Osteocyte (in vitro differentiated cells): ENCODE data around the gene PHF21A. TPM values are rescaled to one million over a fixed set of nuclear protein-coding genes. Genes with fewer than 3 reads are reported as not detected.
A peak's percentile ranks its signal among the peaks of the same experiment; 100 is the strongest.

Experiments
- DNase-seq: peaks from one replicate; pipeline ENCODE4 v3.0.0; 2021; ENCODE audit warnings: mixed read lengths; ENCODE audit not compliant: unreplicated experiment; ENCODE audit errors: extremely low spot score
- H3K27ac Mint-ChIP-seq: one replicate; pipeline ENCODE4 v1.8.0; 2021; ENCODE audit warnings: mild to moderate bottlenecking, mixed read lengths; ENCODE audit not compliant: unreplicated experiment
- H3K27me3 Mint-ChIP-seq: one replicate; pipeline ENCODE4 v1.8.0; 2021; ENCODE audit warnings: mixed read lengths; ENCODE audit not compliant: unreplicated experiment
- H3K36me3 Mint-ChIP-seq: one replicate; pipeline ENCODE4 v1.8.0; 2021; ENCODE audit warnings: mixed read lengths; ENCODE audit not compliant: unreplicated experiment
- H3K4me1 Mint-ChIP-seq: one replicate; pipeline ENCODE4 v1.8.0; 2021; ENCODE audit warnings: mixed read lengths; ENCODE audit not compliant: unreplicated experiment
- H3K4me3 Mint-ChIP-seq: one replicate; pipeline ENCODE4 v1.8.0; 2021; ENCODE audit warnings: mild to moderate bottlenecking, moderate library complexity, mixed read lengths; ENCODE audit not compliant: unreplicated experiment
- H3K9me3 Mint-ChIP-seq: one replicate; pipeline ENCODE4 v1.8.0; 2021; ENCODE audit warnings: mixed read lengths; ENCODE audit not compliant: unreplicated experiment
- total RNA-seq: library from RNA; stranded (reverse); gene quantifications from 2 replicates; pipeline ENCODE4 v1.2.1, GENCODE V29; 2021
- TF ChIP-seq, protein P1 (sequence below): fragments of 200-600 bp; sonication (generic); IDR thresholded peaks from 2 replicates; pipeline ENCODE4 v1.5.0; 2021; ENCODE audit warnings: antibody characterized with exemption, mild to moderate bottlenecking, moderate library complexity

PHF21A gene
- total RNA-seq, 1 donor from 2014 or later = 40.8 TPM

DNA sequence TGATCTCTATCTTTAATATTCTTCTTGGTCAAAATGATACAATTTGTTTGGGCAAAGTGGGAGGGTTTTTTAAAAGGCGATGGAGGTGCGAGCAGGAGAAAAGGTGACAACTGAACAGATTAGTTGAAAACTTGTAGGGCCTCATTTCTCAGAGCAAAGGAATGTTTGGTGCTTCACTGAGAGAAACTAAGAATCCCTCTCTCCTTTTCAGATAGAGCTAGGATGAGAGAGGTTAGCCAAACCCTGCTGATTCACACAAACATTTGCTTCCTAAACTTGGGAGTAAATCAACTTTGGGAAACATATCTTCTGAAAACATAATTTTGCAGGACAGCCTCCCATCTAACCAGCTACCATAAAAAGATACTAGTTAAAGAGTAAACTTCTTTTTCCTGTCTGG is 57.0 kb downstream of the PHF21A start:
- H3K27me3 Mint-ChIP-seq = no peaks in the 10 kb centered on the region
- no peaks in the 10 kb centered on the region for H3K9me3 Mint-ChIP-seq
- TF ChIP-seq, protein P1, sequence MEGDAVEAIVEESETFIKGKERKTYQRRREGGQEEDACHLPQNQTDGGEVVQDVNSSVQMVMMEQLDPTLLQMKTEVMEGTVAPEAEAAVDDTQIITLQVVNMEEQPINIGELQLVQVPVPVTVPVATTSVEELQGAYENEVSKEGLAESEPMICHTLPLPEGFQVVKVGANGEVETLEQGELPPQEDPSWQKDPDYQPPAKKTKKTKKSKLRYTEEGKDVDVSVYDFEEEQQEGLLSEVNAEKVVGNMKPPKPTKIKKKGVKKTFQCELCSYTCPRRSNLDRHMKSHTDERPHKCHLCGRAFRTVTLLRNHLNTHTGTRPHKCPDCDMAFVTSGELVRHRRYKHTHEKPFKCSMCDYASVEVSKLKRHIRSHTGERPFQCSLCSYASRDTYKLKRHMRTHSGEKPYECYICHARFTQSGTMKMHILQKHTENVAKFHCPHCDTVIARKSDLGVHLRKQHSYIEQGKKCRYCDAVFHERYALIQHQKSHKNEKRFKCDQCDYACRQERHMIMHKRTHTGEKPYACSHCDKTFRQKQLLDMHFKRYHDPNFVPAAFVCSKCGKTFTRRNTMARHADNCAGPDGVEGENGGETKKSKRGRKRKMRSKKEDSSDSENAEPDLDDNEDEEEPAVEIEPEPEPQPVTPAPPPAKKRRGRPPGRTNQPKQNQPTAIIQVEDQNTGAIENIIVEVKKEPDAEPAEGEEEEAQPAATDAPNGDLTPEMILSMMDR = no peak
- H3K36me3 Mint-ChIP-seq = peaks cover 29% of the 10 kb centered on the region
- DNase-seq = no peak
- H3K27ac Mint-ChIP-seq = no peak overlapping the region
- H3K4me3 Mint-ChIP-seq = no peak overlapping the region
- no peaks in the 10 kb centered on the region for H3K4me1 Mint-ChIP-seq

DNA sequence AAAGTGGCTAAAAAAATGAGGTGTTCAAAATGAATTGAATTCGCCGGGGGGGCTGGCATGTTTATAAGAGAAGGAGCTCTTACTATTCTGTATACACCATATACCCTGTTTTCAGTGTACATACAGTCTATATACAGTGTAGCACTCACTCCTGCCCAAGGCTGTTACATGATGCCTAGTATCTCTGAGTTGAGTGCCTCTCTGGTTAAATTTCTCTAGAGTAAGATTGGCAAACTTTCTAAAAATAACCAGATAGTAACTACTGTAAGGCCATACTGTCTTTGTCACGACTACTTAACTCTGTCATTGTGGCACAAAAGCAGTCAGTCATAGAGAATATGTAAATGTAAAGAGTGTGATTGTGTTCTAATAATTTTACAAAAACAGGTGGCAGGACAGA is 58.1 kb downstream of the PHF21A start:
- no peak for DNase-seq
- Mint-ChIP-seq H3K9me3 (no peaks in the 10 kb centered on the region), H3K36me3 (peaks cover 22% of the 10 kb centered on the region), H3K4me1 (no peaks in the 10 kb centered on the region), H3K4me3 (no peak overlapping the region), H3K27me3 (no peaks in the 10 kb centered on the region), H3K27ac (no peak overlapping the region)
- TF ChIP-seq, protein P1 = no peak

DNA sequence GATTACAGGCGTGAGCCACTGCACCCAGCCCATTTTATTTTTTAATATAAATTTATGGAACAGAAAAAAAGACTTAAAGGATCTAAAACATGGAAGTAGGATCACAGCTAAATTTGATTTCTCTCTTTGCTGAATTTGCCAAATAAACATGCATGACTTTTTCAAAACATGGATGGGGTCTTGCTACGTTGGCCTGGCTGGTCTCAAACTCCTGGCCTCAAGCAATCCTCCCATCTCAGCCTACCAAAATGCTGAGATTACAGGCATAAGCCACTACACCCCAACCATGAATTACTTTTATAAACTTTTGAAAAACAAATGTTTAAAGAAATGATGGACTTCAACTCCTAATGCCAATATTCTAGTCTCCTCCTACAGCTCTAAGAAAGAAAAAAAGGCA is 61.2 kb downstream of the PHF21A start:
- TF ChIP-seq, protein P1 = no peak
- peaks cover 17% of the 10 kb centered on the region for H3K36me3 Mint-ChIP-seq
- no peaks in the 10 kb centered on the region for H3K27me3 Mint-ChIP-seq
- H3K4me3 Mint-ChIP-seq = no peak overlapping the region
- H3K27ac Mint-ChIP-seq = no peak overlapping the region
- peaks cover 18% of the 10 kb centered on the region for H3K4me1 Mint-ChIP-seq
- no peaks in the 10 kb centered on the region for H3K9me3 Mint-ChIP-seq
- no peak for DNase-seq

DNA sequence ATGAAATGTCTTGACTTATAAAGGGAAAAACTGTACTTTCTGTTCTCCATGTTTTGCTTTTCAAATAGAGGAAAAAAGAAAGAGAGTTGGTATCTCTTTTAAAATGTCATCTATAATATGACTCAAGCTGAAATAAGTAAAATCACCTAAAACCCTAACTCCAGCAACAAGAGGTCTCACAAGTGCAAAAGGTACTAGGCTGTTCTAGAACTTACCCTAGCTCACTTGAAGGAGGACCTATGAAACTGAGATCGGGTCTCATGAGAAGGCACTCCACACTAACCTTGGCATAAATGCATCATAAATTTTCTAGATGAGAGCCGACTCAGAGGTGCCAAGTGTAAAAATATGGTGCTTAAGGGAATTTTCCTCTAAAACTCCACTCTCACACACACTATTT is 63.8 kb downstream of the PHF21A start:
- no peak overlapping the region for H3K27ac Mint-ChIP-seq
- H3K9me3 Mint-ChIP-seq = no peaks in the 10 kb centered on the region
- peaks cover 23% of the 10 kb centered on the region for H3K4me1 Mint-ChIP-seq
- H3K36me3 Mint-ChIP-seq = peaks cover 12% of the 10 kb centered on the region
- H3K4me3 Mint-ChIP-seq = no peak overlapping the region
- no peak for DNase-seq
- no peaks in the 10 kb centered on the region for H3K27me3 Mint-ChIP-seq
- TF ChIP-seq, protein P1 = no peak

DNA sequence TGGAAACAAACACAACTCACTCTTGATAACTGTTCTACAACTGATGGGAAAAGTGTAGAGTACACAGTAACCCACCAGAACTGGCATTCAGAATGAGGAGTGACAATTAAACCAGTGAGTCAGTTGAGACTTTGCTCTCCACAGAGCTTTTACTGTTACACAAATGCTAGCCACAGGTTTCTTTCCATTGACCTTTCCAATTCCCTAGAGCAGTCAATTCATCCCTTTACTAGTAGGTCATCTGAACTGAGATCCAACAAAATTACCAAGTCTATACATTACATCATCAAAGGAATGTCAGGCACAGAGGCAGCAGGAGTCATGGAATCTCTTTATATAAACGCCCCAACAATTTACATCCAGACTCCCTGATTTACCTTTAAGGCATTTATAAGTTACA is 65.9 kb downstream of the PHF21A start:
- TF ChIP-seq, protein P1 = no peak
- H3K27me3 Mint-ChIP-seq = no peaks in the 10 kb centered on the region
- peaks cover 7% of the 10 kb centered on the region for H3K36me3 Mint-ChIP-seq
- H3K27ac Mint-ChIP-seq = peak overlapping the region; percentile 1
- no peaks in the 10 kb centered on the region for H3K9me3 Mint-ChIP-seq
- H3K4me1 Mint-ChIP-seq = peaks cover 25% of the 10 kb centered on the region
- no peak overlapping the region for H3K4me3 Mint-ChIP-seq
- no peak for DNase-seq
